Thoracic aorta (tissue), 2 donors: ENCODE results near the gene IVNS1ABP. TPM values are rescaled to one million over a fixed set of nuclear protein-coding genes. Genes with fewer than 3 reads are reported as not detected.

Source experiments
- ATAC-seq: fragments of 150-250 bp; one replicate; pipeline ENCODE4 v1.8.0; 2017; ENCODE audit warnings: low read depth; ENCODE audit not compliant: insufficient number of reproducible peaks, low FRiP score
- DNase-seq: peaks from one replicate; pipeline ENCODE4 v3.0.0-alpha.2; 2020; ENCODE audit warnings: low spot score
- H3K27ac ChIP-seq, 2 donors: fragments of 200-600 bp; sonication (generic); 1 replicate in 1 of 2; 2 replicates in 1 of 2; pipeline ENCODE4 v1.5.1; 2016; ENCODE audit warnings: mild to moderate bottlenecking in 2 of 2, moderate library complexity in 2 of 2
- H3K27me3 ChIP-seq: fragments of 200-600 bp; sonication (generic); replicated peaks from 2 replicates; pipeline ENCODE4 v1.6.0; 2016; ENCODE audit warnings: mild to moderate bottlenecking; ENCODE audit not compliant: insufficient read depth
- H3K36me3 ChIP-seq: fragments of 200-600 bp; sonication (generic); one replicate; pipeline ENCODE4 v1.5.1; 2016
- H3K4me1 ChIP-seq, 2 donors: fragments of 200-600 bp; sonication (generic); 1 replicate in 1 of 2; 2 replicates in 1 of 2; pipeline versions ENCODE4 v1.5.1 to v1.6.0; 2016; ENCODE audit warnings: low read depth in 2 of 2, mild to moderate bottlenecking in 1 of 2; ENCODE audit not compliant: control insufficient read depth in 1 of 2
- H3K4me3 ChIP-seq: fragments of 200-600 bp; sonication (generic); 2 replicates; pipeline ENCODE4 v1.5.1; 2016; ENCODE audit warnings: mild to moderate bottlenecking
- H3K9me3 ChIP-seq: fragments of 200-600 bp; sonication (generic); 2 replicates; pipeline ENCODE4 v1.5.1; 2016
- CTCF ChIP-seq: fragments of 200-600 bp; sonication (generic); IDR thresholded peaks from one replicate; pipeline ENCODE4 v1.5.1; 2019; ENCODE audit warnings: antibody characterized with exemption
- total RNA-seq, 2 donors: library from RNA; depleted of rRNA; stranded (reverse); fragments of >200 nt; gene quantifications; one replicate each; pipeline versions ENCODE4 v1.1.0 to v1.2.3, GENCODE V29; 2016

The IVNS1ABP gene
- total RNA-seq, 2 donors from 2014 or later: 44.0 to 72.0 TPM

DNA sequence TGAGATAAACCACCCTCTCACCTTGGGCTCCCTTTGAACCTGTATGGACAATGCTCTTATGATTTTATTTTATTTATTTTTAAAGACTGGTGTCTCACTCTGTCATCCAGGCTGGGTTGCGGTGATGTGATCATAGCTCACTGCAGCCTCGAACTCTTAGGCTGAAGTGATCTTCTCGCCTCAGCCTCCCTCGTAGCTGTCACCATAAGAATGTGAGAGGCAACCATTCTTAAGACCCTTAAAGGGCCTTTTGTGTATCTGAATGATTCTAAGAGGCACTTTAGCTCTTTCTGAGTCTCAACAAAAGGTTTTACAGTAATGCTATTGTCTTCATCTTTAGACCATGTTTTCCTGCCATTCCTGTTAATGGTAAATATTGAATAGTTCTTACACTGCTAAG lies 67.0 kb downstream of the IVNS1ABP start:
- H3K27me3 ChIP-seq: no peaks in the 10 kb centered on the region
- no peaks in the 10 kb centered on the region for H3K36me3 ChIP-seq
- H3K4me3 ChIP-seq: no peak overlapping the region
- H3K4me1 ChIP-seq: no peaks in the 10 kb centered on the region
- no peak overlapping the region for H3K27ac ChIP-seq
- no peaks in the 10 kb centered on the region for H3K9me3 ChIP-seq
- ATAC-seq (no peak), DNase-seq (no peak)
- no peak for TF ChIP-seq CTCF

GRCh38 chr1:185249563-185249962 lies 67.5 kb downstream of the IVNS1ABP start:
- no peaks in the 10 kb centered on the region for H3K9me3 ChIP-seq
- no peak for ATAC-seq
- no peaks in the 10 kb centered on the region for H3K4me1 ChIP-seq
- no peak overlapping the region for H3K27ac ChIP-seq
- H3K27me3 ChIP-seq: no peaks in the 10 kb centered on the region
- no peaks in the 10 kb centered on the region for H3K36me3 ChIP-seq
- no peak for DNase-seq
- TF ChIP-seq CTCF: no peak
- no peak overlapping the region for H3K4me3 ChIP-seq

Other genes starting within 250 kb of the IVNS1ABP start
- gene TRMT1L, start 160.3 kb downstream of the IVNS1ABP start, total RNA-seq: 10 to 100 TPM in 1 of 2 donors, 1 to 10 TPM in 1; 5.4 to 18.7 TPM
- 1 to 10 TPM; 5.1 to 9.2 TPM for gene SWT1, start 160.1 kb downstream of the IVNS1ABP start, total RNA-seq